Measurements from ENCODE around the gene SFSWAP.
"Not testable (repeated sequence)": the region's sequence is repeated elsewhere in the genome, so short reads cannot be mapped to it uniquely, and the experiment has no call there.

Gene SFSWAP

GRCh38 chr12:131737150-131737827, 26.4 kb downstream of the SFSWAP start:
- DNase-seq = no peak

GRCh38 chr12:131738196-131738595, 27.3 kb downstream of the SFSWAP start:
- DNase-seq = no peak

GRCh38 chr12:131740626-131741025, 29.7 kb downstream of the SFSWAP start:
- no peak for DNase-seq

- DNase-seq = not testable (repeated sequence)
Measured at GRCh38 chr12:131742761-131743160, 31.9 kb downstream of the SFSWAP start.

DNA sequence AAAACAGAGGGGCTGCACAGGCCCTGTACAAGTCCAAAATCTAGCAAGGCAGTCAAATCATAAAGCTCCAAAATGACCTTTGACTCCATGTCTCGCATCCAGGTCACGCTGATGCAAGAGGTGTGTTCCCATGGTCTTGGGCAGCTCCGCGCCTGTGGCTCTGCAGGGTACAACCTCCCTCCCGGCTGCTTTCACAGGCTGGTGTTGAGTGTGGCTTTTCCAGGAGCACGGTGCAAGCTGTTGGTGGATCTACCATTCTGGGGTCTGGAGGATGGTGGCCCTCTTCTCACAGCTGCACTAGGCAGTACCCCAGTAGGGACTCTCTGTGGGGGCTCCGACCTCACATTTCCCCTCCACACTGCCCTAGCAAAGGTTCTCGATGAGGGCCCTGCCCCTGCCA, 32.5 kb downstream of the SFSWAP start:
- DNase-seq = not testable (repeated sequence)

GRCh38 chr12:131743880-131744279, 33.0 kb downstream of the SFSWAP start:
- not testable (repeated sequence) for DNase-seq

DNA sequence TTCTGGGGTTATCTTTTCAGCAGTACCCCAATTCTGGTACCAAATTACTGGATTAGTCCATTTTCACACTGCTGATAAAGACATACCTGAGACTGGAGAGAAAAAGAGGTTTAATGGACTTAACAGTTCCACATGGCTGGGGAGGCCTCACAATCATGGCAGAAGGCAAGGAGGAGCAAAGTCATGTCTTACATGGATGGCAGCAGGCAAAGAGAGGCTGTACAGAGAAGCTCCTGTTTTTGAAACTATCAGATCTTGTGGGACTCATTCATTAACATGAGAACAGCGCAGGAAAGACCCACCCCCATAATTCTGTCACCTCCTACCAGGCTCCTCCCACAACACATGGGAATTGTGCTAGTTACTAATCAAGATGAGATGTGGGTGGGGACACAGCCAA, 33.8 kb downstream of the SFSWAP start:
- DNase-seq = not testable (repeated sequence)

- no peak for DNase-seq
Measured at GRCh38 chr12:131745706-131746105, 34.8 kb downstream of the SFSWAP start.

- DNase-seq = no peak
Measured at GRCh38 chr12:131747276-131748177, 36.6 kb downstream of the SFSWAP start.

- DNase-seq = no peak
Measured at GRCh38 chr12:131749618-131750315, 38.9 kb downstream of the SFSWAP start.

DNA sequence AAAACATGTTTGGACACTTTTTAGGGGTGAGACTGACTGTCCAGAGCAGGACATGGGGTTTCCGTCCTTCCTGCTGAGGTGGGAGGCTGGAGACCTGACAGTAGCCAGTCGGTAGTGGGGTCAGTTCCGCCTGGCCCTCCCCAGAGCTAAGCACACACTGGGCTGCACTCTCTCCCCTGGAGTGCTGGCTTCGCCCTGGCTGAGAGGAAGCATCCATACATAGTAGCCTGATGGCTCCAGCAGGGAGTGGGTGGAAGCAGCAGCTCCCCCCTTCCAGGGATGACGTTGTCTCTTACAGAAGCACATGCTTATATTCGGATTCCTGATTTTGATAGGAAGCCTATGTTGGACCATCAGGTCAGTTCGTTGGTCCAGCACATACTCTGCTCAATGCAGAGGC, 40.4 kb downstream of the SFSWAP start:
- DNase-seq = no peak

DNA sequence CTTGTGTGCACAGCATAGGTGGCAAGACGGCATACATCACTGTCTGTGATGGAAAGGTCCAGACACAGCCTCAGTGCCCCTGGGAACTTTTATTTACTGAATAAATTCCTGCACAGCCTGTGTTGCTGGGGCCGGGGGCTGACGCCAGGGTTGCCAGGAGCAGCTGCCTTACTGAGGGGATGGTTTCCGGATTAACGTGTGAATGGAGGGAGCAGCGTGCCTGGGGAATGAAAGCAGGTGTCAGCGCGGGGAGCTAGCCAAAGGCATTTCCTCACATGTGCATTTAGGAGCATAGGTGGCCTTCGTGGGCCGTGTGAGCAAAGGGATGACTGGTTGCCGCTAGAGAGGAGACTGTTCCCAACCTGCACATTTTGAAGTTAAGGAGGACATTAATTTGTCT, 41.6 kb downstream of the SFSWAP start:
- no peak for DNase-seq

DNA sequence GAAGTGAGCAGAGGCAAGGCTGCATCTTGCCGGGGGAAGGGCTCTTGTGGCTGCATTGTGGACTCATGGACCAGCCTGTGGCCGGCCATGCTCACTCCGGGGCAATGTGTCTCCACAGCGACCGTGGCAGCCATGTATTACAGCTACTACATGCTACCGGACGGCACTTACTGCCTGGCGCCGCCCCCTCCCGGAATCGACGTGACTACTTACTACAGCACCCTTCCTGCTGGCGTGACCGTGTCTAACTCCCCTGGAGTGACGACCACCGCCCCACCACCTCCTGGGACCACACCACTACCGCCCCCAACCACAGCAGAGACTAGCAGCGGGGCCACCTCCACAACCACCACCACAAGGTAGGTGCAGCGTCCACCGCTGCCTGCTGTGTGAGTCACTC, 42.1 kb downstream of the SFSWAP start:
- no peak for DNase-seq

DNA sequence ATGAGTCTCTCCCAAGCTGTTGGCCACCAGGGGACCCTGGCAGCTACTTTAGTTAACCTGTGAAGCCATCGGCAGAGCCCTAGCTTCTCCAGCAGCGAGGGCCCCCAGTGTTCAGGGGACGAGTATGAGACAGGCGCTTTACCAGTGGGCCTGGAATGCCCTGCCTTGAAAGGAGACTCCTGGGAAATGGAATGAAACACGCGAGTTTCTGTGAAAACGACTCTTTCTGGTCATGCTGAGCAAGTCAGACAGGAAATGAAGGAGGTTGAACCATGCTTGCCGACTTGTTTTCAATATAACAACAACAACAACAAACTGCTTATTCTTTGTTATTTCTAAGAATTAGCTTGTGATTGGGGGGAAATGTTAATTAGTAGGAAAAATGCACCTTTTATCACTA, 42.9 kb downstream of the SFSWAP start:
- DNase-seq = no peak

DNA sequence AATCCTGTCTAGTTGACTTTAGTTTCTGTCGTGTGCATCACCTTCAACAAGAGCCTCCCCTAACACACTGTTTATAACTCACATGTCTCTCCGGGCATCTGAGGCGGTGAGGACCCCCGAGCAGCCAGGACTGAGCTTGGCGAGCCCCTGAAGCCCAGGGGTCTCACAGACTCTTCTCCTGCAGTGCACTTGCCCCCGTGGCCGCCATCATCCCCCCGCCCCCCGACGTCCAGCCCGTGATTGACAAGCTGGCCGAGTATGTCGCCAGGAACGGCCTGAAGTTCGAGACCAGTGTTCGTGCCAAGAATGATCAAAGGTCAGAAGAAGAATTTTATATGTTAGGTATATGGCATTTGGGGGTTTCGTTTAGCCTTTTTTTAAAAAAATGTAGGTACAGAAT, 43.3 kb downstream of the SFSWAP start:
- DNase-seq = no peak

DNA sequence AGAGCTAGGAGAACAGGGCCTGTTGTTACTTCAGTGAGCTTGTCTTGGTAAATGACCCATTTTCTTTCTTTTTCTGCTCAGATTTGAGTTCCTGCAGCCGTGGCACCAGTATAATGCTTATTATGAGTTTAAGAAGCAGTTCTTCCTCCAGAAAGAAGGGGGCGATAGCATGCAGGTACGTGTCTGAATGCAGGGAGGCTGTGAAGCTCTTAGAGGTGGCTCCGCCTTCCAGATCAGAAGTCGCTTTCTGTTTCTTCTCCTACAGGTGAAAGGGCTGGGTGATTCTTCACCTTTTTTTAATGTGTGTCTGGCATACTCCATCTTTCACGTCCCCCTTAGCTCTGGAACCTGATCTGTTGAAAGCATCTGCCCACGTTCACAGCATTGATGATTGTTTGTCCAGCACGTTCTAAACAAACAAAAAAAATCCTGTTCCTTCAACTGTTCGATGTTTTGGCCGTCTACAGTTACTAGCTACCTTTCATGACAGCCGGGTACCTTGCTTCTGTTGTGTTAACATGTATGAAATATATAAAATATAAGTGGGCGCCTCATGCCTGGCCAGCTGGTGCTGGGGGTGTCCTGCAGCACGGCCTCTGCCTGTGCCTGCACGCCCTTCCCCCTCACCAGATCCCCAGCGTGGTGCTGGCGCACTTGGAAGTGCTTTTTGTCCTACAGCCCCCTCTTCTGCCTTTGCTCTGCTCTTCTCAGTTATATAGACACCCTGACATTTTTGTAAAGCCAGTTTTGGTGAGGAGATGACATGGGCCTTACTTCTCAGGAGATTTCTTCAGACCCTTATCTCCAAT, 44.6 kb downstream of the SFSWAP start:
- peak; percentile 40 for DNase-seq

GRCh38 chr12:131756441-131756840, 45.6 kb downstream of the SFSWAP start:
- DNase-seq = no peak

GRCh38 chr12:131757111-131757510, 46.2 kb downstream of the SFSWAP start:
- no peak for DNase-seq

GRCh38 chr12:131758016-131758739, 47.3 kb downstream of the SFSWAP start:
- DNase-seq = no peak

- no peak for DNase-seq
Measured at GRCh38 chr12:131759176-131759575, 48.3 kb downstream of the SFSWAP start.

- no peak for DNase-seq
Measured at GRCh38 chr12:131761638-131762037, 50.7 kb downstream of the SFSWAP start.

DNA sequence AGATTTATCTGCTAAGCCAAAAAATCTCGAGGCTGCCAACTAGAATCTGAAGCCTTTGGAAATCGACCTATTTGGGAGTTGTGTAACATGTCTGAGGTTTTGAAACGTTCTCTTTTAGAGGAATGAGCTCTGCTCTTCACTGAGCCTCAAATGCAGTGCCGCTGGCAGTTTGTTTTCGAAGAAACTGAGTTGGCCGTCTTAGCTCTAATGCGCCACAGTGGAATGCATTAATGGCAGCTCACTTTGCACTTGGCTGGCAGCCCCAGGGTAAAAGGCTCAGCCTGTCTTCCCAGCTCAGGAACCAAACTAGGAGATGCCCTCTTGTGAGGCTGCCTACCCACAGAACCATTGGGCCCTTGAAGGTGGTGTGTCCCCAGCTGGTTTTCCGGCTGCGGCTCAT, 53.8 kb downstream of the SFSWAP start:
- DNase-seq = no peak
